DND-41 (cell line): ENCODE measurements around the gene TSPAN14.

Experiments used
- ATAC-seq: fragments of 200-7000 bp; cut with Tn5 transposase; 3 replicates; pipeline ENCODE4 v1.9.1; 2021; ENCODE audit warnings: low read depth; ENCODE audit not compliant: insufficient read depth
- DNase-seq: peaks from one replicate; pipeline ENCODE4 v3.0.0-alpha.2; 2020
- H2AFZ ChIP-seq: 2 replicates; pipeline ENCODE4 v1.6.0; 2012; ENCODE audit warnings: low read depth, low read length
- H3K27ac ChIP-seq: 2 replicates; pipeline ENCODE4 v1.5.1; 2012; ENCODE audit warnings: low read length, inconsistent platforms
- H3K27me3 ChIP-seq: fragments of 200-600 bp; sonication (generic); 2 replicates; pipeline ENCODE4 v1.6.0; 2012; ENCODE audit warnings: low read length, mild to moderate bottlenecking, inconsistent platforms; ENCODE audit not compliant: insufficient read depth, poor library complexity
- H3K36me3 ChIP-seq: 2 replicates; pipeline ENCODE4 v1.5.1; 2012; ENCODE audit warnings: low read length, inconsistent platforms; ENCODE audit not compliant: insufficient read depth
- H3K4me1 ChIP-seq: 2 replicates; pipeline ENCODE4 v1.5.1; 2012; ENCODE audit warnings: mild to moderate bottlenecking, low read length; ENCODE audit not compliant: insufficient read depth
- H3K4me2 ChIP-seq: 2 replicates; pipeline ENCODE4 v1.6.0; 2012; ENCODE audit warnings: mild to moderate bottlenecking, moderate library complexity, low read length, inconsistent platforms; ENCODE audit not compliant: insufficient read depth
- H3K4me3 ChIP-seq, 2 experiments: fragments of 200-600 bp in 1 of 2; shearing (Covaris generic) in 1 of 2; 2 replicates each; pipeline ENCODE4 v1.5.1; 2012 to 2016; ENCODE audit warnings: inconsistent platforms in 2 of 2, low read length in 2 of 2, mild to moderate bottlenecking in 2 of 2, low read depth in 1 of 2, moderate library complexity in 1 of 2
- H3K79me2 ChIP-seq: 2 replicates; pipeline ENCODE4 v1.6.0; 2012; ENCODE audit warnings: low read length, inconsistent platforms; ENCODE audit not compliant: insufficient read depth
- H3K9ac ChIP-seq: 2 replicates; pipeline ENCODE4 v1.6.0; 2012; ENCODE audit warnings: low read depth, mild to moderate bottlenecking, inconsistent platforms, low read length, moderate library complexity
- H3K9me3 ChIP-seq: 2 replicates; pipeline ENCODE4 v1.5.1; 2012; ENCODE audit warnings: low read length, moderate library complexity, mild to moderate bottlenecking, inconsistent platforms; ENCODE audit not compliant: insufficient read depth, severe bottlenecking
- H4K20me1 ChIP-seq: 2 replicates; pipeline ENCODE4 v1.6.0; 2012; ENCODE audit warnings: low read length; ENCODE audit not compliant: insufficient read depth
- EZH2 ChIP-seq: IDR thresholded peaks from 3 replicates; pipeline ENCODE4 v1.6.1; 2012; ENCODE audit warnings: borderline replicate concordance, low read depth, mild to moderate bottlenecking, moderate library complexity, low read length, inconsistent platforms; ENCODE audit not compliant: severe bottlenecking
- TF ChIP-seq, protein P1 (sequence below): IDR thresholded peaks from 2 replicates; pipeline ENCODE4 v1.5.1; 2012; ENCODE audit warnings: borderline replicate concordance, low read length, moderate library complexity, mild to moderate bottlenecking; ENCODE audit not compliant: poor library complexity, severe bottlenecking; ENCODE audit errors: extremely low read depth

TSPAN14 gene

GRCh38 chr10:80580638-80581468 lies 126.7 kb downstream of the TSPAN14 start:
- Histone ChIP-seq H3K79me2 (no peaks in the 10 kb centered on the region), H3K4me2 (no peak overlapping the region), H3K27me3 (peaks cover 4% of the 10 kb centered on the region), H3K4me1 (no peaks in the 10 kb centered on the region), H3K36me3 (no peaks in the 10 kb centered on the region), H3K4me3 (no peak overlapping the region), H3K9me3 (no peaks in the 10 kb centered on the region), H2AFZ (no peak overlapping the region), H3K27ac (no peak overlapping the region), H3K9ac (no peak overlapping the region), H4K20me1 (no peaks in the 10 kb centered on the region)
- ATAC-seq (no peak), DNase-seq (no peak)
- TF ChIP-seq, protein P1, sequence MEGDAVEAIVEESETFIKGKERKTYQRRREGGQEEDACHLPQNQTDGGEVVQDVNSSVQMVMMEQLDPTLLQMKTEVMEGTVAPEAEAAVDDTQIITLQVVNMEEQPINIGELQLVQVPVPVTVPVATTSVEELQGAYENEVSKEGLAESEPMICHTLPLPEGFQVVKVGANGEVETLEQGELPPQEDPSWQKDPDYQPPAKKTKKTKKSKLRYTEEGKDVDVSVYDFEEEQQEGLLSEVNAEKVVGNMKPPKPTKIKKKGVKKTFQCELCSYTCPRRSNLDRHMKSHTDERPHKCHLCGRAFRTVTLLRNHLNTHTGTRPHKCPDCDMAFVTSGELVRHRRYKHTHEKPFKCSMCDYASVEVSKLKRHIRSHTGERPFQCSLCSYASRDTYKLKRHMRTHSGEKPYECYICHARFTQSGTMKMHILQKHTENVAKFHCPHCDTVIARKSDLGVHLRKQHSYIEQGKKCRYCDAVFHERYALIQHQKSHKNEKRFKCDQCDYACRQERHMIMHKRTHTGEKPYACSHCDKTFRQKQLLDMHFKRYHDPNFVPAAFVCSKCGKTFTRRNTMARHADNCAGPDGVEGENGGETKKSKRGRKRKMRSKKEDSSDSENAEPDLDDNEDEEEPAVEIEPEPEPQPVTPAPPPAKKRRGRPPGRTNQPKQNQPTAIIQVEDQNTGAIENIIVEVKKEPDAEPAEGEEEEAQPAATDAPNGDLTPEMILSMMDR, result no peak
- no peak for TF ChIP-seq EZH2

DNA sequence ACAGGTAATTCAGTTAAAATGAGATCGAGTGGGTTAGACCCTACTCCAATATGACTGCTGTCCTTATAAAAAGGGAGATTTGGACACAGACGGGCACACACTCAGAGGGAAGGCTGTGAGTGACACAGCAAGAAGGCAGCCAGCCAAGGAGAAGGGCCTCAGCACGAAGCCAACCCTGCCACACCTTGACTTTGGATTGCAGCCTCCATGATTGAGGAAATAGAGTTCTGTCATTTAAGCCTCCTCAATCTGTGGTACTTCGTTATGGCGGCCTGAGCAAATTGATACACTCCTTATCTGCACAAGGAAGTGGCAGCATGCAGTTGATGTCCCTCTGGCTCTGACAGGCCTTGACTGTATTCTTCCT lies 127.3 kb downstream of the TSPAN14 start:
- H3K9me3 ChIP-seq, result no peaks in the 10 kb centered on the region
- no peaks in the 10 kb centered on the region for H4K20me1 ChIP-seq
- DNase-seq, result no peak
- H3K9ac ChIP-seq, result no peak overlapping the region
- H3K79me2 ChIP-seq, result no peaks in the 10 kb centered on the region
- peaks cover 4% of the 10 kb centered on the region for H3K27me3 ChIP-seq
- no peak overlapping the region for H3K4me3 ChIP-seq
- no peak overlapping the region for H2AFZ ChIP-seq
- no peak for ATAC-seq
- H3K4me2 ChIP-seq, result no peak overlapping the region
- H3K27ac ChIP-seq, result no peak overlapping the region
- H3K4me1 ChIP-seq, result no peaks in the 10 kb centered on the region
- TF ChIP-seq, protein P1, result no peak
- TF ChIP-seq EZH2, result no peak
- no peaks in the 10 kb centered on the region for H3K36me3 ChIP-seq

- Histone ChIP-seq H3K36me3 (no peaks in the 10 kb centered on the region), H2AFZ (no peak overlapping the region), H3K4me1 (no peaks in the 10 kb centered on the region), H3K27ac (no peak overlapping the region), H3K27me3 (peaks cover 4% of the 10 kb centered on the region), H3K9me3 (no peaks in the 10 kb centered on the region), H3K4me2 (no peak overlapping the region), H3K4me3 (no peak overlapping the region), H4K20me1 (no peaks in the 10 kb centered on the region), H3K79me2 (no peaks in the 10 kb centered on the region), H3K9ac (no peak overlapping the region)
- DNase-seq, result no peak
- no peak for ATAC-seq
- TF ChIP-seq EZH2, result no peak
- TF ChIP-seq, protein P1, result no peak
Observed at GRCh38 chr10:80582286-80582960, 128.3 kb downstream of the TSPAN14 start.
